ENCODE results near the gene NLGN3. TPM values are rescaled to one million over a fixed set of nuclear protein-coding genes. Genes with fewer than 3 reads are reported as not detected.

Gene NLGN3
- total RNA-seq, 1 donor from 2014 or later: 0.13 TPM

GRCh38 chrX:71214152-71214551 lies 69.5 kb downstream of the NLGN3 start:
- TF ChIP-seq CTCF (IDR thresholded peaks at IDR 0.05; ENCODE audit: insufficient read depth, low read length, poor library complexity, severe bottlenecking): no peak
- Histone ChIP-seq H3K36me3 (ENCODE audit: control insufficient read depth, insufficient read depth, low read length) (no peaks in the 10 kb centered on the region), H3K27me3 (ENCODE audit: control insufficient read depth, insufficient read depth, low read length) (no peaks in the 10 kb centered on the region), H3K4me3 (ENCODE audit: low read depth, low read length) (no peak overlapping the region)
- DNase-seq (ENCODE audit: low read depth): no peak

GRCh38 chrX:71214604-71215337 lies 70.1 kb downstream of the NLGN3 start:
- no peaks in the 10 kb centered on the region for H3K27me3 ChIP-seq (ENCODE audit: control insufficient read depth, insufficient read depth, low read length)
- DNase-seq (ENCODE audit: low read depth): no peak
- TF ChIP-seq CTCF (IDR thresholded peaks at IDR 0.05; ENCODE audit: insufficient read depth, low read length, poor library complexity, severe bottlenecking): no peak

GRCh38 chrX:71215338-71215912 lies 70.8 kb downstream of the NLGN3 start:
- TF ChIP-seq CTCF (IDR thresholded peaks at IDR 0.05; ENCODE audit: insufficient read depth, low read length, poor library complexity, severe bottlenecking): no peak
- H3K4me3 ChIP-seq (ENCODE audit: low read depth, low read length): no peak overlapping the region
- H3K27me3 ChIP-seq (ENCODE audit: control insufficient read depth, insufficient read depth, low read length): no peaks in the 10 kb centered on the region
- H3K36me3 ChIP-seq (ENCODE audit: control insufficient read depth, insufficient read depth, low read length): no peaks in the 10 kb centered on the region
- no peak for DNase-seq (ENCODE audit: low read depth)

More at GRCh38 chrX:71214604-71215337, 70.1 kb downstream of the NLGN3 start:
- Histone ChIP-seq H3K4me3 (ENCODE audit: low read depth, low read length) (no peak overlapping the region), H3K36me3 (ENCODE audit: control insufficient read depth, insufficient read depth, low read length) (no peaks in the 10 kb centered on the region)

GRCh38 chrX:71216485-71216884 lies 71.8 kb downstream of the NLGN3 start:
- Histone ChIP-seq H3K27me3 (ENCODE audit: control insufficient read depth, insufficient read depth, low read length) (no peaks in the 10 kb centered on the region), H3K4me3 (ENCODE audit: low read depth, low read length) (no peak overlapping the region)
- TF ChIP-seq CTCF (IDR thresholded peaks at IDR 0.05; ENCODE audit: insufficient read depth, low read length, poor library complexity, severe bottlenecking): no peak

GRCh38 chrX:71217298-71217697 lies 72.7 kb downstream of the NLGN3 start:
- no peaks in the 10 kb centered on the region for H3K27me3 ChIP-seq (ENCODE audit: control insufficient read depth, insufficient read depth, low read length)
- DNase-seq (ENCODE audit: low read depth): no peak

More at GRCh38 chrX:71216485-71216884, 71.8 kb downstream of the NLGN3 start:
- H3K36me3 ChIP-seq (ENCODE audit: control insufficient read depth, insufficient read depth, low read length): no peaks in the 10 kb centered on the region
- no peak for DNase-seq (ENCODE audit: low read depth)

More at GRCh38 chrX:71217298-71217697, 72.7 kb downstream of the NLGN3 start:
- no peak for TF ChIP-seq CTCF (IDR thresholded peaks at IDR 0.05; ENCODE audit: insufficient read depth, low read length, poor library complexity, severe bottlenecking)
- H3K36me3 ChIP-seq (ENCODE audit: control insufficient read depth, insufficient read depth, low read length): no peaks in the 10 kb centered on the region
- no peak overlapping the region for H3K4me3 ChIP-seq (ENCODE audit: low read depth, low read length)

Other genes starting within 250 kb of the NLGN3 start
- gene TEX11, start 236.1 kb upstream of the NLGN3 start, total RNA-seq: not detected in 2 replicates
- 0.54 and 1.5 TPM in 2 replicates for gene SLC7A3, start 213.7 kb upstream of the NLGN3 start, total RNA-seq
- gene SNX12, start 76.5 kb upstream of the NLGN3 start, total RNA-seq: 76.2 and 95.8 TPM in 2 replicates
- 3.9 and 4.5 TPM in 2 replicates for gene FOXO4, start 49.0 kb upstream of the NLGN3 start, total RNA-seq
- not detected in 2 replicates for gene CXorf65, start 38.1 kb upstream of the NLGN3 start, total RNA-seq
- 0.08 TPM in 1 of 2 replicates, not detected in the other for gene IL2RG, start 33.3 kb upstream of the NLGN3 start, total RNA-seq
- 20.3 and 25.3 TPM in 2 replicates for gene MED12, start 26.2 kb upstream of the NLGN3 start, total RNA-seq
- not detected in 2 replicates for gene GJB1, start 78.4 kb downstream of the NLGN3 start, total RNA-seq
- gene ZMYM3, start 109.3 kb downstream of the NLGN3 start, total RNA-seq: 11.0 and 16.7 TPM in 2 replicates
- gene NONO, start 138.8 kb downstream of the NLGN3 start, total RNA-seq: 353 and 411 TPM in 2 replicates
- 1.1 and 1.7 TPM in 2 replicates for gene ITGB1BP2, start 156.9 kb downstream of the NLGN3 start, total RNA-seq
- gene TAF1, start 221.5 kb downstream of the NLGN3 start, total RNA-seq: 15.1 and 19.9 TPM in 2 replicates